Parathyroid adenoma (tissue), 2 donors: Measurements from ENCODE around the gene TXNL4A.
A peak's percentile ranks its signal among the peaks of the same experiment; 100 is the strongest.
"Not testable (repeated sequence)": the region's sequence is repeated elsewhere in the genome, so short reads cannot be mapped to it uniquely, and the experiment has no call there.

Source experiments
- H2AFZ ChIP-seq: fragments of 300-600 bp; sonication (generic); one replicate; pipeline ENCODE4 v1.7.0; 2017; ENCODE audit warnings: antibody characterized with exemption, mild to moderate bottlenecking
- H3K27ac ChIP-seq: fragments of 300-600 bp; sonication (generic); one replicate; pipeline ENCODE4 v1.7.0; 2017
- H3K27me3 ChIP-seq: fragments of 300-600 bp; sonication (generic); one replicate; pipeline ENCODE4 v1.7.0; 2017; ENCODE audit warnings: low read length; ENCODE audit not compliant: control insufficient read depth, insufficient read depth
- H3K36me3 ChIP-seq: fragments of 300-600 bp; sonication (generic); one replicate; pipeline ENCODE4 v1.7.0; 2017; ENCODE audit warnings: low read length; ENCODE audit not compliant: control insufficient read depth, insufficient read depth
- H3K4me1 ChIP-seq: fragments of 300-600 bp; sonication (generic); one replicate; pipeline ENCODE4 v1.7.0; 2017; ENCODE audit warnings: control low read depth
- H3K4me2 ChIP-seq: fragments of 300-600 bp; sonication (generic); one replicate; pipeline ENCODE4 v1.7.0; 2017; ENCODE audit warnings: low read length
- H3K4me3 ChIP-seq: fragments of 300-600 bp; sonication (generic); one replicate; pipeline ENCODE4 v1.7.0; 2017; ENCODE audit warnings: low read depth, low read length
- H3K79me2 ChIP-seq: fragments of 300-600 bp; sonication (generic); one replicate; pipeline ENCODE4 v1.7.0; 2017; ENCODE audit warnings: control low read depth
- H3K9ac ChIP-seq: fragments of 300-600 bp; sonication (generic); one replicate; pipeline ENCODE4 v1.7.0; 2017; ENCODE audit warnings: mild to moderate bottlenecking
- H3K9me3 ChIP-seq: fragments of 300-600 bp; sonication (generic); one replicate; pipeline ENCODE4 v1.7.0; 2017; ENCODE audit warnings: low read length; ENCODE audit not compliant: control insufficient read depth
- CTCF ChIP-seq: fragments of 300-600 bp; sonication (generic); IDR thresholded peaks from one replicate; pipeline ENCODE4 v1.7.0; 2017; ENCODE audit warnings: antibody characterized with exemption, mild to moderate bottlenecking
- donor health status: primary hyperparathyroidism.

Gene TXNL4A

GRCh38 chr18:80000877-80001276 lies 12.5 kb upstream of the TXNL4A start:
- no peak for TF ChIP-seq CTCF
- Histone ChIP-seq H3K79me2 (no peaks in the 10 kb centered on the region), H3K4me2 (no peak overlapping the region), H3K27me3 (no peaks in the 10 kb centered on the region), H3K9me3 (no peaks in the 10 kb centered on the region), H3K36me3 (no peaks in the 10 kb centered on the region), H3K27ac (no peak overlapping the region), H3K9ac (no peak overlapping the region), H3K4me1 (no peaks in the 10 kb centered on the region), H3K4me3 (no peak overlapping the region), H2AFZ (no peak overlapping the region)

GRCh38 chr18:79999701-80000100 lies 11.3 kb upstream of the TXNL4A start:
- not testable (repeated sequence) for H3K27ac ChIP-seq, H3K4me1 ChIP-seq, H3K4me3 ChIP-seq, H3K27me3 ChIP-seq, H3K9ac ChIP-seq, H3K9me3 ChIP-seq, H3K36me3 ChIP-seq, H2AFZ ChIP-seq, H3K4me2 ChIP-seq, H3K79me2 ChIP-seq

DNA sequence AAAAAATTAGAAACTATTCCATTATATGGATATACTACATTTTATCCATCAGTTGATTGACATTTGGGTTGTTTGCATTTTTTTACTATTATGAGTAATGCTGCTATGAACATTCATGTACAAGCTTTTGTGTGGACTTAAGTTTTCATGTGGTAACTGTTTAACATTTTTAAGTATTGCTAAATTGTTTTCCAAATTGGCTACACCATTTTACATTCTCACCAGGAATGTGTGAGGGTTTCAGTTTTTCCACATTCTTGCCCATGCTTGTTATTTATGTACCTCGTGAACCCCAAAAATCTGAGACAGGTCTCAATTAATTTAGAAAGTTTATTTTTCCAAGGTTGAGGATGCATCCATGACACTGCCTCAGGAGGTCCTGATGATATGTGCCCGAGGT lies 3.1 kb upstream of the TXNL4A start:
- no peak for TF ChIP-seq CTCF
- H2AFZ ChIP-seq: no peak overlapping the region
- peaks cover 13% of the 10 kb centered on the region for H3K79me2 ChIP-seq
- no peaks in the 10 kb centered on the region for H3K36me3 ChIP-seq
- no peaks in the 10 kb centered on the region for H3K27me3 ChIP-seq
- no peak overlapping the region for H3K4me3 ChIP-seq
- H3K4me2 ChIP-seq: no peak overlapping the region
- no peak overlapping the region for H3K27ac ChIP-seq
- H3K9me3 ChIP-seq: no peaks in the 10 kb centered on the region
- H3K9ac ChIP-seq: no peak overlapping the region
- H3K4me1 ChIP-seq: peaks cover 3% of the 10 kb centered on the region

DNA sequence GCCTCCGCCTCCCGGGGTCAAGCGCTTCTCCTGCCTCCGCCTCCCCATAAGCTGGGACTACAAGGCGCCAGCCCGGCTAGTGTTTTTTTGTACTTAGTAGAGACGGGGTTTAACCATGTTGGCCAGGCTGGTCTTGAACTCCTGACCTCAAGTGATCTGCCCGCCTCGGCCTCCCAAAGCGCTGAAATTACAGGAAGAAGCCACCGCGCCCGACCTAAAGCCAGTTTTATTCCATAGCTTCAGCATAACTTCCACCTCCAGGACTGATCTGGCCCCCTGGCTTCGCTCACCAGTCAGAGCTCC lies 783 bp upstream of the TXNL4A start:
- Histone ChIP-seq H3K9me3 (no peaks in the 10 kb centered on the region), H3K27ac (peak overlapping the region; percentile 87), H3K4me2 (peak overlapping the region; percentile 75), H3K4me1 (peaks cover 3% of the 10 kb centered on the region), H3K4me3 (peak overlapping the region; percentile 66), H3K36me3 (no peaks in the 10 kb centered on the region), H3K27me3 (no peaks in the 10 kb centered on the region), H3K9ac (no peak overlapping the region), H2AFZ (peak overlapping the region; percentile 84), H3K79me2 (peaks cover 22% of the 10 kb centered on the region)
- TF ChIP-seq CTCF: no peak

DNA sequence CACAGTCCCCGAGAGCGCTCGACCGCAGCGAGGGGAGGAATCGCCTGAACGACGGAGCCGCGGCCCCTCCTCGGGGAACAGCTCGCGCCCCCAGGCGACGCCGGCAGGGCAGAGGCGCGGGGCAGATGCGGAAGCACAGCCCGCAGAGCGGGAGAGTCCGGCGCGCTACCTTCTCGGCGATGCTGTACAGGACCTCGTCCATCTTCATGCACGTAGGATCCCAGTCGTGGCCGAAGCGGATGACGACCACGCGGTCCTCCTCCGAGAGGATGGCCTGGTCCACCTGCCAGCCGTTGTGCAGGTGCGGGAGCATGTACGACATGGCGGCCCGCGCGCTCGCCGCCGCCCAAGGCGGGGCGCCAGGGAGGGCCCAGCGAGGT lies 302 bp downstream of the TXNL4A start:
- H3K9ac ChIP-seq: no peak overlapping the region
- no peaks in the 10 kb centered on the region for H3K27me3 ChIP-seq
- H2AFZ ChIP-seq: peak overlapping the region; percentile 84
- H3K36me3 ChIP-seq: no peaks in the 10 kb centered on the region
- no peaks in the 10 kb centered on the region for H3K9me3 ChIP-seq
- H3K4me2 ChIP-seq: peak overlapping the region; percentile 75
- H3K27ac ChIP-seq: peak overlapping the region; percentile 87
- peaks cover 3% of the 10 kb centered on the region for H3K4me1 ChIP-seq
- peak overlapping the region; percentile 66 for H3K4me3 ChIP-seq
- H3K79me2 ChIP-seq: peaks cover 33% of the 10 kb centered on the region
- TF ChIP-seq CTCF: peak; percentile 13
